GM04503 (cell line): ENCODE data around the gene NELL1.

Source experiments
- DNase-seq: peaks from one replicate; pipeline ENCODE4 v3.0.0-alpha.2; 2012; ENCODE audit warnings: low read depth

Gene NELL1

DNA sequence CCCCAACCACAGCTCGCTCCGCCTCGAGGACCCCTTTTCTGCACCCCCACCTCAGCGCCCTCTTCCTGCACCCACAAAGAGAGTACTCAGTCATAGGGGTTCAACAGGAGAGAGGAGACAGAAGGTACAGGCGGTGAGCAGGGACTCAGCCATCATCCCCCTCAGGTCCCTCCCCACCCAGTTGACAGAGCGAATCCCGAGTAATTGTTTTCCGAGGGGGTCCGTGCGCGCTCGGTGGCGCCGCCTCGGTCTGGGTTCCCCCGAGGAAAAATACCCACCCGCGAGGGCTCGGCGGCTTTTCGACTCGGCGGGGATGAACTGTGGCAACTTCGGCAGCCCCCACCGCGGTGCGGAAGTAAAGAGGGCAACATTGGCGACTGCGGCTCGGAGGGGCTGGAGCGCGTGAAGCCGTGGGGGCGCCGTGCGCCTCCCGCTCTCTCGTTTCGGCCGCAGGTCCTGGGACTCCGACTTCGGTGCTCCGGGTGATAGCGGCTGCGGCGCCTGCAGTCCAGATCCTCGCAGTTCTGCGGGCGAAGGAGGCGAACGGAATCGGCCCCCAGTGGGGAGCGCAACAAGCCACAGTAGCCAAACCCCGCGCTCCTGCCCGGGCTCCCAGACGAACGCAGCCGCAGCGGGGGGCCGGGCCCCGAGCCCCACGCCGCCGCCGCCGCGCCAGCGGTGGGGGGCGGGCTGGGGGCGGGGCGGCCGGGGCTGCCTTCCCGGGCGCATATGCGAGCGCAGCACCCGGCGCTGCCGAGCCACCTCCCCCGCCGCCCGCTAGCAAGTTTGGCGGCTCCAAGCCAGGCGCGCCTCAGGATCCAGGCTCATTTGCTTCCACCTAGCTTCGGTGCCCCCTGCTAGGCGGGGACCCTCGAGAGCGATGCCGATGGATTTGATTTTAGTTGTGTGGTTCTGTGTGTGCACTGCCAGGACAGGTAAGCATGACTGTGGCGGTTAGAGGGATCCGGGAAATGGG is at the start of gene NELL1:
Gene NELL1, plus strand, starts transcription at position 743 of the 976 bp plus-strand sequence.
- DNase-seq, result no peak

DNA sequence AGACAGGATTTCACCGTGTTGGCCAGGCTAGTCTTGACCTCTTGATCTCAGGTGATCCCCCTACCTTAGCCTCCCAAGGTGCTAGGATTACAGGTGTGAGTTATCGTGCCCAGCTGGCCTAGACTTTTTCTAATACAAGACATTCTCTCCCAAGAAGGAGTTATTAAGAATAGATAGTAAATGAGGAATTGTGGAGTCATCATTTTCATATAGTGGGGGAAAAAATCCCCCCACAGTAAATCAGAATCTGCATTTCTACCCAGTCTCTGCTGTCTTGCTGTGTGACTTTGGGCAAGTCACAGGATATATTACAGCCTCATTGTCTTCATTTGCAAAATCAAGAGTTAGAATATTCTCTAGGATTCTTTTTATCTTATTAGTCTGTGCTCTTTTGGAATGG is 48.4 kb upstream of the NELL1 start:
- DNase-seq, result no peak

DNA sequence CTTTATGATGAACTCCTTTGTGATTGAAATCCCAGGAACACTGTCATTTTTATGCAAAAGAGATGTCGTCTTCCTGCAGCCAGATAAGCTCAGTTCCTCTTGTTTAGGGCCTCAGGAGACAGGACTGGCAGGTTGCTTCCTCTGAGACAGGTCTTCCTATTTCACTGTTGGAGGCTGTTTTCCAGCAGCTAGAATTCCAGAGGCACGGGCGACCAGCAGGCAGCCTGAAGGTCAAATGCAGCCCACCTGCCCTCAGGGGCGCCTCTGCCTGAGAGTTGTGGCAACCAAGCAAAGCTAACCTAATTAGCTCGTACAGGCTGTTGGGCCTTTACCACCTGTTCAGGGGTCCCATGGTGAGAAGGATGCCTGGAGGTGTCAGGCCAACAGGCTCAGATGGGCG is 47.7 kb upstream of the NELL1 start:
- no peak for DNase-seq

DNA sequence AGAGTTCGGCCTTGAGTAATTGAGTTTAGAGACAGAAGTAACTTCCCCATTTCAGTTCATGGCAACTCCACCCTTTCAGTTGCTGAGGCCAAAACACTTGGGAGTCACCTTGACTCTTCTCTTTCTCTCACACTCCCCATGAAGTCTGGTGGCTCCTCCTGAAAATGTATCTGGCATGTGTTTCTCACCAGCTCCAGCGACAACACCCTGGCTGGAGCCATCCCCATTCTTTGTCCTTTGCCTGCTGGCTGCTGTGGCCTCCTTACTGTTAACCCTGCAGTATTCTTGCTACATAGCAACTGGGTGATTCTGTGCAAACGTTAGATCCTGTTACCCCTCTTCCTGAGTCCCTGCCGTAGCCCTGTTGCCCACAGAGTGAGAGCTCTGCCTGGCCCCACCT is 46.1 kb upstream of the NELL1 start:
- no peak for DNase-seq

DNA sequence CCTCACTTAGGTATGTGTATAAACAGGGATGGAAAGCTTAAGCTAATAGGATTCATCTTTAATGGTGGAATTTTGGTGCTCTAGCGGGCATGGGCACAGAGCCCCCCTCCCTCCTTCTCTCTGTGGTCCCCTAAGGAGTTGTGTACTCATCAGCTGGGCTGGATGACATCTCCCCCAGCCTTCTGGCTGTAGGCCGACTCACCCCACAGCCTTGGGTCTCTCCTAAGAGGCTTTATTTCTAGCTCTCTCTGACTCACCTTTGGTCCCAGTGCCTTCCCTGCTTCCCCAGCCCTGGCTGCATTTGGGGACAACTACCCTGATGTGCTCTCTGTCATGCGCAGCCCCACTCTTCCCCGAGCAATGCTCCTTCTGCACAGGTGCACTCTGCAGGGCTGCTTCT is 43.1 kb upstream of the NELL1 start:
- DNase-seq, result no peak

DNA sequence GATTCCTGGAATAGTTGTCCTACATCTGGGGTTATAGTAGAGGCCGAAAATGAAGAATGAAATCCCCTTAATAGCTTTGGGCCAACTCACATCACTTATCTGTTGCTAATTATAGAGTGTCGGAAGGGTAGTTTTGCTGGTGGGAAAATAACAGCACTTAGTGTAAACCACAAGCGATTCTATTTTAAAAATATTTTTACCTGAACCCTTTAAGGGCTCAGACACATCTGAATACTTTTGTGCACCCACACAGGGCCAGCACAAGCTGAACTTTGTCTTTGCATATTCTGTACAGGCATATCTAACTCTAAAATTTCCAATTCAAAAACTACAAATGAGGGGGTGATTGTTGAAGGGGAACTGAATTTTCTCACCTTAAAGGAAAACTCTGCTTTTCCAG is 42.4 kb upstream of the NELL1 start:
- no peak for DNase-seq

DNA sequence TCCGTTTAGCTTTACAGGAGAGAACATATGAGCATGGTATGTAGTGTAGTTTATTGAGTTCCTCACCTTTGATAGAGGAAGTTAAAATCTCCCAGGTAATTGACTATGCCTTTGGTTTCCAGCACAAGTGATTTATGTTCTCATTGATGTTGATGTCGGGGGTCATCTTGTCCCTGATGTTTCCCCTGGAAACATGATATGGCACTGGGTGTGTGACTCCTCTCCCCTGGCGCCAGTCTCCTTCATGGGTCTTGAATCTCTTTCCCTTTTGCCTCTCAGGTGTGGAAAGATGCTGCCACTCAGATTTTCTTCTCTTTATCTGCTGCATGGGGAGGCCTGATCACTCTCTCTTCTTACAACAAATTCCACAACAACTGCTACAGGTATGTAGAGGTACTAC is 41.7 kb upstream of the NELL1 start:
- DNase-seq, result no peak

DNA sequence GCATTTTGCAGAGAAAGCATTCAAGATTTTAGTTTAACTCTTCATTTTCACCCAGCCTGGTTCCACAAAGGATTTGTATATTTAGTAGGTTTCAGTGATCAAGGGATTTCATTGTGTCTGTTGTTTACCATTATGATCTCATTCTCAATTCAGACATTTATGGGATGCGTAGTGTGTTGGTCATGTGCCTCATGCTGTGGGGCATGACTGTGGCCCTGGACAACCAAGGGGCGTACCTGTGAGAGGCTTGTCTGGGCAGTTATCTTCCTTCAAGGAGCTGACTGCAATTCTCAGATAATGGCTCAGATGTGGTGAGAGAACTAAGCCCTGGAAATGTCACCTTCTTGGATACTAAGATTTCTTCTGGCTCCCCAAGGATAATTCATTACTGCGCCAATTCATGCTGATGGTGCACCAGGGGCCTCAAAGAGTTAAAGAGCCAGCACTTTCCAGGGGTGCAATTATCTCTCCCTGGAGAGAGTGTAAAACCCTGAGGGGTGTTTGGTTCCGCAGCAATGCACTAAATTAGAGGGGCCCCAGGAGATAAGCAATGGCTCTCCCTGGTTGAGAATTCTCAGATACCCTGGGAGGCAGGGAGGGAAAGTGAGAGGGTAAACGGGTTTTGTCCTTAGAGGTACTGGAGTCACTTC is 37.7 kb upstream of the NELL1 start:
- no peak for DNase-seq

DNA sequence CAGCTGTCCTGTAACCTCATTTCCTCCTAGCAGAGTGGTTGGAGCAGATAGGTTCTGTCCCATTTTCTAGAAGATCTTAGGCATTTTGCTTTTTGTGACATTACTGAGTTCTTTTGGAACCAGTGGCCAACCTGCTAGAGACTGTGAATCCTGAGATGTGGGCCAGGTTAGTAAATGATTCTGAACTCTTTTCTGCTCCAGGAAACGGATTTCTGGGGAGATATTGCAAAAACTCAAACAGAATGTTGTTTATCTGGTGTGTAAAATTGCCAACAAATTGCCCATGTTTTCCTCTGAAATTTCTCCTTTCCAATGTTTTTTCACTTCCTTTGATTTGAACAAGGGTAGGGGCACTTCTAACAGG is 37.2 kb upstream of the NELL1 start:
- DNase-seq, result no peak

DNA sequence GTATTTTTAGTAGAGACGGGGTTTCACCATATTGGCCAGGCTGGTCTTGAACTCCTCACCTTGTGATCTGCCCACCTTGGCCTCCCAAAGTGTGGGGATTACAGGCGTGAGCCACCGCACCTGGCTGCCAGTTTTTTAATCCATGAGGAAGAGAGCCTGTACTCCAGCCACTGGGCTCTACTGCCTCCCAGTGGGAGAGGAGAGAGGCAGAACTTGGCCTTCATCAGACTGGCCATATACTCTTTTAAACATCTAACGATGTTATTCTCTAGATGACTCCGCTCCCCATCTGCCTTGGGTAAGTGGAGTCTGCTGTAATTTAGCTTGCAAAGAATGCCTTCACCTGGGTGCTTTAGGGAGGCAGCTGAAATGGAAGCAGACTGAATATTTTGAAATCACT is 35.3 kb upstream of the NELL1 start:
- DNase-seq, result no peak

DNA sequence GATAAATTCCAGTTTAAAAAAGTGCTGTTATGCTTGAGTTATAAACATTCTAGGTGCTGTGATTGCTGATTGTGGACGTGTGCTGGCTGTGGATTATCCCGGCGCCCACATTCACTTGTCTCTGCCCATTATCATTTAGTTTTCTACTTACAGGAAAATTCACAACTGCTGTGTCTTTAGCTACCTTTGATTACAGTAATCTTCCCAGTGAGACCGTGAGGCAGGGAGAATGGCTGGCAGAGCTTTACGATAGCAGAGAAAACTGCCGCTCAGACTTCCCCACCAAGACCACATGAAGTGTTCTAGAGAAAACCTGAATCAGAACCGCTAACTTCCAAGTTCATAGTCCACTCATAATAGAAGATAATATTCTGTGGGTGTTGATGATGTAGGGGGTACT is 34.6 kb upstream of the NELL1 start:
- no peak for DNase-seq

DNA sequence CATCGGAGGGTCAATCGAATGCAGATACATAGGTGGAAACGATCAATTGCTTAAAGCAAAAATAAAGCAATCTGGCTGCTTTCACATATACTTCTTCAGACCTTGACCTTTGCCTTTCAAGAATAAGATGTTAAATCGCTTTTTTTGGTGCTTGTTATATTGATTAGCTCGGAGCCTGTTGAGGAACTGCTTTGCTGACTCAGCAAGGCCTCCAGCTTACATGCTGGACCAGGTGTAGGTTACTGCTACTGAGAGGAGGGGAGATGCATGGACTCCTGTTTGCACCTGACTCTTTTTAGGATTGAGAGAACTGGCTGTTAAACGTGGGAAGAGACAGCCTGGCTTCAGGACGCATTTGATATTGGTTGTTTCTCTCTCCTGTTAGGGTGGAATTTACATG is 31.3 kb upstream of the NELL1 start:
- no peak for DNase-seq

DNA sequence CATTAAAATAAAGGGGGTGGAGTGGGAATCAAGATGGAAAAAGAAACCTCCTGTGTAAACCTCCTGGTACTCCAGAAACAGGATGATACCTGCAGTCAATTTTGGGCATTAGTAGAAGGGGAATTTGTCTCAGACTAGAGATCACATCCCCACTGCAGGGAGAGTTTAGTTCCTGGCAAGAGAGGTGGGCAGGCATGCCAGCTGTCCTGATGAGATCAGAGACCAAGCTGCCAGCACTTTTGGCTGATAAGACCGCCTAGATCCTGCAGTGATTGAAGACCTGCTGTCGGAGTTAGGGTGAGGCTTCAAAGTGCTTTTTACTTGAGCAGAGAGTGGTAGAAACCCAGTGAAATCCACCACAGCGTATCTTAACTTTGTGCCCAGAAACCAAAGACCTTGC is 29.7 kb upstream of the NELL1 start:
- DNase-seq, result no peak

DNA sequence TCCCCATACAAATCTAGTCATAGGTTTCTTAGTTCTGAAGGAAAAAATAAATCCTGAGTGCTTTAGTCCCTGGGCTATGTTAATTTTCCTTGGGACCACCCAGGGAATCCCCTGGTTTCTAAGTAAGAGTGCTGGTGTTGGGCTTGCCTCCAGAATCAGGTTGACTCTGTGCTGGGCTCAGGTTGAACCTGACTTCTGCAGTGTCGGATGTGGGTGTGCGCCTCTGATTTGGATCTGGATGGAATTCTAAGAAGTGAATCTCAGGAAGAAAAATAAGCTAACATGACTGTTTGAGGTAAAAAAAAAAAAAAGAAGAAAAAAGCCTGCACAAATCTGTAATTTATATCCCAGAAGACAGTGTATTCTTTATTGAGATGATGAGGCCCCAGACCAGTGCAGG is 29.0 kb upstream of the NELL1 start:
- DNase-seq, result no peak

DNA sequence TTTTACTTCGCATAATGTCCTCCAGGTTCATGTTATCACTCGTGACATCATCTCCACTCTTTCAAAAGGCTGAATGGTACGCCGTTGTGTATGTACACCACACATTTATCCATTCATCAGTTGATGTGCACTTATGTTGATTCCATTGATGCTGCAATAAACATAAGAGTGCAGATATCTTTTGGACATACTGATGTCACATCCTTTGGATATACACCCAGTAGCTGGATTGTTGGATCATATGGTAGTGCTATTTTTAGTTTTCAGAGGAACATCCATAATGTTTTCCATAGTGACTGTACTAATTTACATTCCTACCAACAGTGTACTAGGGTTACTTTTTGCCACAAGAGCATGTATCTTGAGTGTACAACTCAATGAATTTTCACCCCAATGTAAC is 25.0 kb upstream of the NELL1 start:
- DNase-seq, result no peak

DNA sequence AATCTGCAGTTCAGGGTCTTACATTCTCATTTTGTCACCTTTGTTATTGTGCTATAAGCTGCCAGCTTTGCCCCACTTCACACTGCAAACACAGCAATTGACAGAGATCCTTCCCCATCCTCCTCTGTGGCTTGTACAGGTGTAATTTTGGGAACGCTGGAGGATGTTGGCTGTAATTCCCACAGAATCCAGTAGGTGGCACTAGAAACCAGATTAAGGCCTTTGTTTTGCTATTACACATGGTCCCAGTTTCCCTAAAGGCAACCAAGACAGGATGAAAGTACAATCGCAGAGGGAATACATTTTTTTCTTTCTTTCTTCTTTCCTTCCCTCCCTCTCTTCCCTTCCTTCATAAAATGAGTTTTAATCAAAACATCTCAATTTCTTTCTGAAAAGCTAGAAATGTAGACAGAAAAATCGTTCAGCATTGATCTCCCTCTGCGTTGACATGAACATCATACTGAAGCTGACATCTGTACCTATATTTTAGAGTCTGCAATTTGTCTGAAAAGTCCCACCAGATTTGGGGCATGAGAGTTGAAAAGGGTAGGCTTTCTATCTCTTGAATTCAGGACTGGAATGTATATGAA is 21.3 kb upstream of the NELL1 start:
- DNase-seq, result peak; percentile 6

DNA sequence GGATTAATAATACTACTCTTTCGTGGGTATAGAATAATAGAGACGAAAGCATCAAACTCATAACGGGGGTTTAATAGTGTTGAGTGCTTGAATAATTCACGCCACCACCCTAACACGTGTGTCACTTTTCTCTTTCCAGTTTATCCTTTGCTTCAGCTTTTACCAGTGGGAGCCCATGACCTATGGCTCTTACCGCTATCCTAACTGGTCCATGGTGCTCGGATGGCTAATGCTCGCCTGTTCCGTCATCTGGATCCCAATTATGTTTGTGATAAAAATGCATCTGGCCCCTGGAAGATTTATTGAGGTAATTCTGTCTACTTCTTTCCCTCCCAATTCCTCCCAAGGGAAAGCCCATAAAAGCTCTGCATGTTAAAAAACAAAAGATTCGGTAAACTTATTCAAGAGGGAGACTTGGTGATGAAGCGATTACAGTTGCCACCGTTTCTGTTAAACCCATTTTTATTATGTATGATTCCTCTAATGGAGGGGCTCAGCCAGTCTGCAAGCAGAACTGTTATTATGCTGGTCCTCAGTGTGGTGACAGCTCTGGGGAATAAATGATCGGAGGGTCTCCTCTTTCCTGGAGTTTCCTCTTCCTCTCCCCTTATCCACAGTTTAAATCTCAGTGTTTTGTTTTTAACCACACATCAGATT is 17.1 kb upstream of the NELL1 start:
- DNase-seq, result no peak

DNA sequence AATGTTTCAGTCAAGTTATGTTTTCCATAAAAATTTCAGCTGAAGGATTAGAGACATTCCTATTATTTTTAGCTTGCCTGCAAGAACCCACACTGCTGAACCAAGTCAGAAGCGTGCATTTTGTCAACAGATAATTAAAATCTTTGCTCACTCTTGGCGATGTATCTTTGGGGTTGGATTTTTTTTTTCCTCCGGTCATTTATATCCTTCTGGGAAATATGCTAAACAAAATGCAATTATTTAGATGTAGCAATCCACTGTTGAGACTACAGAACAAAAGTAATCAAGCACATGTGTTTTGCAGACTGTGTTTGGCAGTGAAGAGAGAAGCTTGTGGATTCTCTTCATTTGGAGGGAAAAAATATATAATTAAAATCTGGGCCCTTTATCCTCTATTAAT is 15.3 kb upstream of the NELL1 start:
- DNase-seq, result no peak

DNA sequence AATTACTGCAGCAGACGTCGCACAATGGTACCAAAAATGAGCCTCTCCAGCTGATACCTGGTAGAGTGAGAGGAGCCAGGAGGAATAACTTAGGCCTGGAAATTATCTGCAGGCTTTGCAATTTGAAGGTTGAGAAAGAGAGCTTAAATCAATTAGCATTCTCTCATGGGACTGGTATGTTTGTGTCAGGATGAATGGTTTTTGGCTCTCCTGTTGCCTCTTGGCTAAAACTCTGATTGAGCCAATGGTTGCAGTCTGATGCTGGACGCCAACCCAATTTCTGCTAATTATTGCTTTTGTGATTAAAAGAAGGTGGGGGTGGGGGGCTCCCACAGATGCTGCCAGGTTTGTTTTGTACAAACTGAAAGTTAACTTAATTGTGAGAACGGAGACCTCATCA is 12.5 kb upstream of the NELL1 start:
- no peak for DNase-seq

DNA sequence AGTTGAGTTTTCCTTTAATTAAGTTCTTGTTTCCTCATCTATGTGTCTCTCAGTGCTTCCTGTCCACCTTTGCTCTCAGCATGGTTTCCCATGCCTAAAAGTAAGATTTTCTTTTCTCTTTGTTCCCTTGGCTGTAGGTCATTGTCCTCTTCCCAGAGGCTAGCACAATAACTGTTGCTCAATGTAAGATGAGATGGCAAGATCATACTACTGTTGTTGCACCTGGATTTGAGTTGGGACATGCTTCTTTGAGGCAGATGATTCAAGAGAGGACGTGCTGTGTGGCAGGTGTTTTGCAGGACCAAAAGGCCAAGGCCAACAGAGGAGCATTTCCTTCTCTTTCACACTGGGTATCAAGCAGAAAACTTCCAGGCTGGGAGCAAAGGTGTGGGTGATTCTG is 11.3 kb upstream of the NELL1 start:
- no peak for DNase-seq

DNA sequence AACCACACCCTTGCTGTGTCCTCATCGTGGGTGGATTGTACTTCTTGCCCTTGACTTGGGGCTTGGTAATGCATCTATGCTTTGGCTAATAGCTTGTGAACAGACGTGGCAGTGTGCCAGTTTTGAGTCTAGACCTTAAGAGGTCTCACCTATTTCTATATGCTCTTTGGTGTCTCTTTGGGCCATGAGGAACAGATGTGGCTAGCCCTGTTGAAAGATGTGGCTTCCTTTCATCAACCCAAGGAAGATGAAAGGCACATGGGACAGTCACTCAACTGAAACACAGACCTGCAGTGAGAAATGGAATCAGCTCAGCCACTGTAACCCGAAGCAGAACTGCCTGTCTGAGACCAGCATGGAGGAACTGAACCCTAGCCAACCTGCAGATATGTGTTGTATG is 7.9 kb upstream of the NELL1 start:
- no peak for DNase-seq

DNA sequence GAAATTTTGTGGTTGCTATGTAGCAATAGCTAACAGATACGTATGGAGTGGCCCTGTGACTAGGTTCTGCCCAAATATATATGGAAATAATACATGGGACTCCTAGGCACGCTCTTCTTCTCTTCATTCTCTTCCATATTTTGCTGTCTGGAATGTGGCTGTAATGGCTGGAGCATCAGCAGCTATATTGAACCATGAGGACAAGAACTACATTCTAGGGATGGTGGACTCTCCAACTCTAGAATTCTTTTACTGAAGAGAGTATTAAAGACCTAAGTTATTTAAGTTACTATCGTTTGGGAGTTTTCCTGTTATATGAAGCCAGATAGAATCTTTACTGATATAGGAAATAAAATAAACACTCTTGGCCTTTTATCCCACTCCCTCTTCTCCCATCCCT is 7.5 kb upstream of the NELL1 start:
- DNase-seq, result no peak
